HT1080 (cell line): ENCODE measurements around the gene TSSK2. TPM values are rescaled to one million over a fixed set of nuclear protein-coding genes. Genes with fewer than 3 reads are reported as not detected.

Experiments
- DNase-seq: peaks from one replicate; pipeline ENCODE4 v3.0.0-alpha.2; 2015; ENCODE audit warnings: low read depth
- total RNA-seq: library from RNA; depleted of rRNA; stranded (reverse); fragments of >200 nt; shearing (Covaris generic); gene quantifications from 2 replicates; pipeline ENCODE4 v1.2.3, GENCODE V29; 2014

Gene TSSK2
- total RNA-seq, 1 experiment from 2014 or later = not detected

- DNase-seq = no peak
These were observed 6.7 kb upstream of the TSSK2 start for GRCh38 chr22:19124377-19124776.

- no peak for DNase-seq
These were observed 6.1 kb upstream of the TSSK2 start for GRCh38 chr22:19125011-19125410.

GRCh38 chr22:19125474-19126308 is 5.4 kb upstream of the TSSK2 start:
- no peak for DNase-seq

GRCh38 chr22:19126309-19127273 is 4.5 kb upstream of the TSSK2 start:
- DNase-seq = no peak

- no peak for DNase-seq
These were observed 3.6 kb upstream of the TSSK2 start for GRCh38 chr22:19127329-19128008.

- no peak for DNase-seq
These were observed 3.1 kb upstream of the TSSK2 start for GRCh38 chr22:19128009-19128401.

GRCh38 chr22:19128946-19129727 is 2.0 kb upstream of the TSSK2 start:
- no peak for DNase-seq

- no peak for DNase-seq
These were observed 1.2 kb upstream of the TSSK2 start for GRCh38 chr22:19129871-19130270.

GRCh38 chr22:19131685-19132015 is 542 bp downstream of the TSSK2 start:
- DNase-seq = no peak

- DNase-seq = no peak
These were observed 1.0 kb downstream of the TSSK2 start for GRCh38 chr22:19132153-19132552.

GRCh38 chr22:19132693-19133400 is 1.7 kb downstream of the TSSK2 start:
- DNase-seq = no peak

- DNase-seq = no peak
These were observed 2.5 kb downstream of the TSSK2 start for GRCh38 chr22:19133561-19133960.

GRCh38 chr22:19134176-19134831 is 3.2 kb downstream of the TSSK2 start:
- DNase-seq = no peak

GRCh38 chr22:19134874-19135273 is 3.8 kb downstream of the TSSK2 start:
- DNase-seq = no peak

- DNase-seq = no peak
These were observed 5.8 kb downstream of the TSSK2 start for GRCh38 chr22:19136915-19137314.

- no peak for DNase-seq
These were observed 6.5 kb downstream of the TSSK2 start for GRCh38 chr22:19137384-19138216.

GRCh38 chr22:19138217-19139000 is 7.3 kb downstream of the TSSK2 start:
- DNase-seq = no peak

GRCh38 chr22:19139001-19139356 is 7.9 kb downstream of the TSSK2 start:
- no peak for DNase-seq
